Right lobe of liver (tissue), 6 donors: ENCODE data around the gene VWA5B1. TPM values are rescaled to one million over a fixed set of nuclear protein-coding genes. Genes with fewer than 3 reads are reported as not detected.

Source experiments
- ATAC-seq, 4 donors: fragments of 200-7000 bp; cut with Tn5 transposase; one replicate each; pipeline ENCODE4 v1.9.1; 2020; ENCODE audit warnings: mild to moderate bottlenecking in 4 of 4, moderate library complexity in 4 of 4
- DNase-seq, 3 donors: peaks; one replicate each; pipeline ENCODE4 v3.0.0-alpha.2; 2020
- H3K27ac ChIP-seq, 3 donors: fragments of 200-600 bp; one replicate each; pipeline ENCODE4 v1.8.0; 2022
- H3K27me3 ChIP-seq, 2 donors: fragments of 200-600 bp; one replicate each; pipeline ENCODE4 v1.8.0; 2022
- H3K36me3 ChIP-seq, 4 donors: fragments of 200-600 bp; sonication (generic) in 1 of 4; one replicate each; pipeline versions ENCODE4 v1.5.1 to v1.8.0; 2017 to 2022; ENCODE audit warnings: control low read depth in 1 of 4
- H3K4me1 ChIP-seq, 4 donors: fragments of 200-600 bp; sonication (generic) in 1 of 4; one replicate each; pipeline versions ENCODE4 v1.5.1 to v1.8.0; 2017 to 2022; ENCODE audit warnings: control low read depth in 1 of 4
- H3K4me3 ChIP-seq, 3 donors: fragments of 200-600 bp; one replicate each; pipeline ENCODE4 v1.8.0; 2022
- H3K9me3 ChIP-seq, 4 donors: fragments of 200-600 bp; sonication (generic) in 1 of 4; one replicate each; pipeline versions ENCODE4 v1.5.1 to v1.8.0; 2017 to 2022; ENCODE audit warnings: control low read depth in 1 of 4
- CTCF ChIP-seq, 4 donors: fragments of 200-600 bp in 3 of 4; fragments of 450-650 bp in 1 of 4; IDR thresholded peaks; one replicate each; pipeline versions ENCODE4 v1.5.1 to v1.8.0; 2016 to 2022; ENCODE audit warnings: antibody characterized with exemption in 4 of 4, mild to moderate bottlenecking in 2 of 4
- POLR2A ChIP-seq: fragments of 450-650 bp; IDR thresholded peaks from one replicate; pipeline ENCODE4 v1.6.1; 2017; ENCODE audit warnings: antibody characterized with exemption, mild to moderate bottlenecking
- WGBS: methylation state at CpG from one replicate; pipeline ENCODE4 v1.1.6; 2018; ENCODE audit warnings: low coverage, low lambda C conversion rate; ENCODE audit not compliant: insufficient coverage; ENCODE audit errors: missing lambda C conversion rate; 5-methylcytosine and 5-hydroxymethylcytosine counted together
- intact Hi-C, 2 donors: fragments of 100-400 bp; cut with DNase I; formaldehyde crosslinking; loops; one replicate each; pipeline versions ENCODE4 v1.11.2 to v1.14.1; 2022
- total RNA-seq, 6 experiments: library from RNA; depleted of rRNA in 2 of 6; stranded (reverse); fragments of >200 nt in 2 of 6; fragmentation: NEBNext Ultra II Directional in 3 of 6; extraction: Animal tissue kit (Norgen Biotek cat#: 25700) in 3 of 6; gene quantifications; one replicate each; pipeline versions ENCODE4 v1.1.0 to v1.2.4, GENCODE V29; 2016 to 2023
- donor health status: DM: no; HTN: yes; CAD: no.
- donor health status: DM: no; HTN: no; CAD: no.
- donor health status: DM: no; HTN: no; CAD: no.
- donor health status: DM: no; HTN: yes; CAD: no.
- donor health status: DM: no; HTN: yes; CAD: no.

The VWA5B1 gene
- total RNA-seq, 6 experiments from 2014 or later, result not detected

GRCh38 chr1:20252587-20252986, 38.1 kb upstream of the VWA5B1 start:
- Histone ChIP-seq H3K36me3 (no peaks in the 10 kb centered on the region), H3K27me3 (no peaks in the 10 kb centered on the region), H3K9me3 (no peaks in the 10 kb centered on the region), H3K27ac (no peak overlapping the region), H3K4me3 (no peak overlapping the region), H3K4me1 (peaks cover 0 to 11% (median 0%) of the 10 kb centered on the region in 4 donors)
- DNase-seq (no peak), ATAC-seq (no peak)
- WGBS, result 100% methylated on average over 1 of the region's 1 CpG
- intact Hi-C loops, result no loop called here
- TF ChIP-seq POLR2A (no peak), CTCF (IDR thresholded peaks at IDR 0.05) (no peak)

DNA sequence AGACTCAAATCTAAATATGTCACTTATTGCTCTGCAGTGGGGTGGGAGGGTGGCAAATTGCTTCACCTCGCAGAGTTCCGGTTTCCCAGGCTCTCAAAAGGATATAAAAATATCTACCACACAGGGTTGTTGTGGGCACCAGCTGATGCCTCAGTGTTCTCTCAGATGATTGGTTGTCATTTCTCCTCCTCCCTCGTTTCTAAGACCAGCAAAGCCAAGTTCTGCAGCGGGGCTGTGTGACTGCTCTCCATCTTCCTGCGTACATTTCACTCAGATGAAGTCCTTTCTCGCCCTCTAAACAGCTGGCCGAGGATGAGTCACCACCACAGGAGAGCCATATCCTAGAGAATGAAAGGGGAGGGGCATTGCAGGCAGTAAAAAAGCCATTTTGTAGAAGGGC, 35.0 kb upstream of the VWA5B1 start:
- H3K27me3 ChIP-seq, result no peaks in the 10 kb centered on the region
- H3K4me3 ChIP-seq, result no peak overlapping the region
- TF ChIP-seq POLR2A (no peak), CTCF (IDR thresholded peaks at IDR 0.05) (no peak)
- intact Hi-C loops, result no loop called here
- H3K27ac ChIP-seq, result no peak overlapping the region
- H3K36me3 ChIP-seq, result no peaks in the 10 kb centered on the region
- WGBS, result 47% methylated on average over 7 of the region's 7 CpGs
- ATAC-seq, result no peak
- H3K4me1 ChIP-seq, result peaks cover 0 to 6% (median 0%) of the 10 kb centered on the region in 4 donors
- no peaks in the 10 kb centered on the region for H3K9me3 ChIP-seq
- DNase-seq, result no peak

GRCh38 chr1:20259646-20260045, 31.0 kb upstream of the VWA5B1 start:
- Histone ChIP-seq H3K4me3 (no peak overlapping the region), H3K4me1 (no peaks in the 10 kb centered on the region), H3K27ac (no peak overlapping the region), H3K36me3 (no peaks in the 10 kb centered on the region), H3K27me3 (no peaks in the 10 kb centered on the region), H3K9me3 (no peaks in the 10 kb centered on the region)
- intact Hi-C loops, result no loop called here
- ATAC-seq (no peak), DNase-seq (no peak)
- no peak for TF ChIP-seq CTCF (IDR thresholded peaks at IDR 0.05)
- TF ChIP-seq POLR2A, result no peak
- 48% methylated on average over 2 of the region's 3 CpGs for WGBS

DNA sequence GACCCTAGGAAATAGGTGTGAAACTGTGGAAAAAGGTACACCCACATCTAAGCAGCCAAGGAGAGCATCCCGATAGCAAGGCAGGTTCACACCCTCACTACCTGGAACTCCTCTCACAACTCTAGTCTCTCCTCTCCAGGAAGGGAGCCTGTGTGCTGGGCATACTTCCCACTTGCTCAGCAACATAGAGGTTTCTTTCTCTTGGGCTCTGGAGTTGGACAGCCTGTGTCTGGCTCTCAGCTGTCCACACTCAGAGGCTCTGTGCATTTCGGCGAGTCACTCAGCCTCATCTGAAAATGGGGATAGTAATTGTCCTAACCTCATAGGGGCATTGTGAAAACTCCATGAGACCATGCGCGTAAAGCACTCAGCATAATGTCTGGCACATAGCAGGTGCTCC, 29.6 kb upstream of the VWA5B1 start:
- TF ChIP-seq CTCF (IDR thresholded peaks at IDR 0.05), result no peak
- TF ChIP-seq POLR2A, result no peak
- DNase-seq (no peak), ATAC-seq (no peak)
- H3K27ac ChIP-seq, result no peak overlapping the region
- no peaks in the 10 kb centered on the region for H3K4me1 ChIP-seq
- H3K4me3 ChIP-seq, result no peak overlapping the region
- no peaks in the 10 kb centered on the region for H3K36me3 ChIP-seq
- WGBS, result 73% methylated on average over 2 of the region's 5 CpGs
- intact Hi-C loops, result no loop called here
- no peaks in the 10 kb centered on the region for H3K27me3 ChIP-seq
- H3K9me3 ChIP-seq, result no peaks in the 10 kb centered on the region
